ENCODE results near the gene BATF3. TPM values are rescaled to one million over a fixed set of nuclear protein-coding genes. Genes with fewer than 3 reads are reported as not detected.

Gene BATF3
- total RNA-seq, 2 donors from 2014 or later = 0.96 to 3.3 TPM

GRCh38 chr1:212696721-212697331 is 2.8 kb downstream of the BATF3 start:
- no peaks in the 10 kb centered on the region for H3K9me3 ChIP-seq
- H3K27ac ChIP-seq = no peak overlapping the region
- no peak for DNase-seq (ENCODE audit: low spot score)
- TF ChIP-seq CTCF (IDR thresholded peaks at IDR 0.05) = no peak
- peaks cover 0 to 31% of the 10 kb centered on the region in 2 donors for H3K4me1 ChIP-seq
- H3K4me3 ChIP-seq = no peak overlapping the region
- H3K27me3 ChIP-seq = peaks cover 0 to 7% of the 10 kb centered on the region in 2 donors
- no peaks in the 10 kb centered on the region for H3K36me3 ChIP-seq

- no peak overlapping the region for H3K4me3 ChIP-seq
- H3K4me1 ChIP-seq = no peaks in the 10 kb centered on the region
- no peak overlapping the region for H3K27ac ChIP-seq
- no peak for DNase-seq (ENCODE audit: low spot score)
- TF ChIP-seq CTCF (IDR thresholded peaks at IDR 0.05) = no peak
- peaks cover 0 to 7% of the 10 kb centered on the region in 2 donors for H3K27me3 ChIP-seq
- no peaks in the 10 kb centered on the region for H3K9me3 ChIP-seq
- no peaks in the 10 kb centered on the region for H3K36me3 ChIP-seq
Measured at GRCh38 chr1:212692774-212693644, 6.6 kb downstream of the BATF3 start.

- no peak overlapping the region for H3K27ac ChIP-seq
- no peak for TF ChIP-seq CTCF (IDR thresholded peaks at IDR 0.05)
- no peaks in the 10 kb centered on the region for H3K9me3 ChIP-seq
- DNase-seq (ENCODE audit: low spot score) = no peak
- no peaks in the 10 kb centered on the region for H3K36me3 ChIP-seq
- no peaks in the 10 kb centered on the region for H3K27me3 ChIP-seq
- H3K4me3 ChIP-seq = no peak overlapping the region
- no peaks in the 10 kb centered on the region for H3K4me1 ChIP-seq
Measured at GRCh38 chr1:212691561-212692071, 8.0 kb downstream of the BATF3 start.

GRCh38 chr1:212690816-212691403 is 8.7 kb downstream of the BATF3 start:
- Histone ChIP-seq H3K4me3 (no peak overlapping the region), H3K27me3 (no peaks in the 10 kb centered on the region), H3K36me3 (no peaks in the 10 kb centered on the region), H3K4me1 (no peaks in the 10 kb centered on the region), H3K27ac (no peak overlapping the region), H3K9me3 (no peaks in the 10 kb centered on the region)
- DNase-seq (ENCODE audit: low spot score) = no peak
- TF ChIP-seq CTCF (IDR thresholded peaks at IDR 0.05) = no peak

- peak; percentile 2 for DNase-seq (ENCODE audit: low spot score)
- Histone ChIP-seq H3K4me1 (no peaks in the 10 kb centered on the region), H3K27me3 (no peaks in the 10 kb centered on the region), H3K4me3 (no peak overlapping the region), H3K9me3 (no peaks in the 10 kb centered on the region), H3K27ac (no peak overlapping the region), H3K36me3 (no peaks in the 10 kb centered on the region)
- TF ChIP-seq CTCF (IDR thresholded peaks at IDR 0.05) = no peak
Measured at GRCh38 chr1:212689758-212690529, 9.7 kb downstream of the BATF3 start.

Data from right atrium auricular region (tissue), 2 donors.